ENCODE results near the gene PIF1.

DNA sequence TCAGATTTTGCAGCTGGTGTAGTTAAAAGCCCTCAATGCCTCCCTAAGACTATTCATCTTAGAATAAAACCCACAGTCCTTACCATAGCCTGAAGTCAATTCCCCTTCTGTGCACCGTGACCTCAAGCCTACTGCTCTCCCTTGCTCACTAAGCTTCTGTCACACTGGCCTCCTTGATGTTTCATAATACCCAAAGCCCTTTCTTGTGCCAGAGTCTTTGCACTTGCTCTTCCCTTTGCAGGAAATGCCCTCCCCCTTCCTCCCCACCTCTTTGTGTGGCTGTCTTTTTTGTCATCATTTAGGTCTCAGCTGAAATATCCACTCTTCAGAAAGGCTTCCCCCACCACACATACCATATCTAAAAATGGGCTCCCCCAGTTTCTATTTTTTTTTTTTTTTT is 12.1 kb upstream of the PIF1 start:
- TF ChIP-seq, protein P1, sequence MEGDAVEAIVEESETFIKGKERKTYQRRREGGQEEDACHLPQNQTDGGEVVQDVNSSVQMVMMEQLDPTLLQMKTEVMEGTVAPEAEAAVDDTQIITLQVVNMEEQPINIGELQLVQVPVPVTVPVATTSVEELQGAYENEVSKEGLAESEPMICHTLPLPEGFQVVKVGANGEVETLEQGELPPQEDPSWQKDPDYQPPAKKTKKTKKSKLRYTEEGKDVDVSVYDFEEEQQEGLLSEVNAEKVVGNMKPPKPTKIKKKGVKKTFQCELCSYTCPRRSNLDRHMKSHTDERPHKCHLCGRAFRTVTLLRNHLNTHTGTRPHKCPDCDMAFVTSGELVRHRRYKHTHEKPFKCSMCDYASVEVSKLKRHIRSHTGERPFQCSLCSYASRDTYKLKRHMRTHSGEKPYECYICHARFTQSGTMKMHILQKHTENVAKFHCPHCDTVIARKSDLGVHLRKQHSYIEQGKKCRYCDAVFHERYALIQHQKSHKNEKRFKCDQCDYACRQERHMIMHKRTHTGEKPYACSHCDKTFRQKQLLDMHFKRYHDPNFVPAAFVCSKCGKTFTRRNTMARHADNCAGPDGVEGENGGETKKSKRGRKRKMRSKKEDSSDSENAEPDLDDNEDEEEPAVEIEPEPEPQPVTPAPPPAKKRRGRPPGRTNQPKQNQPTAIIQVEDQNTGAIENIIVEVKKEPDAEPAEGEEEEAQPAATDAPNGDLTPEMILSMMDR (IDR thresholded peaks at IDR 0.05): no peak
- no peak for TF ChIP-seq POLR2A (IDR thresholded peaks at IDR 0.05)

All from vagina (tissue), 2 donors.